HL-60/S4 (cell line): ENCODE measurements around the gene FGFR3.

ENCODE experiments used
- in situ Hi-C: fragments of 300-500 bp; cut with MboI; formaldehyde crosslinking; loops from 2 replicates; pipeline ENCODE4 v1.14.3; 2022; ENCODE audit warnings: low sequenced_read_pairs

Gene FGFR3

GRCh38 chr4:1801286-1801958 lies 8.3 kb downstream of the FGFR3 start:
- in situ Hi-C loops = no loop called here

GRCh38 chr4:1802151-1802715 lies 9.1 kb downstream of the FGFR3 start:
- in situ Hi-C loops = no loop called here

DNA sequence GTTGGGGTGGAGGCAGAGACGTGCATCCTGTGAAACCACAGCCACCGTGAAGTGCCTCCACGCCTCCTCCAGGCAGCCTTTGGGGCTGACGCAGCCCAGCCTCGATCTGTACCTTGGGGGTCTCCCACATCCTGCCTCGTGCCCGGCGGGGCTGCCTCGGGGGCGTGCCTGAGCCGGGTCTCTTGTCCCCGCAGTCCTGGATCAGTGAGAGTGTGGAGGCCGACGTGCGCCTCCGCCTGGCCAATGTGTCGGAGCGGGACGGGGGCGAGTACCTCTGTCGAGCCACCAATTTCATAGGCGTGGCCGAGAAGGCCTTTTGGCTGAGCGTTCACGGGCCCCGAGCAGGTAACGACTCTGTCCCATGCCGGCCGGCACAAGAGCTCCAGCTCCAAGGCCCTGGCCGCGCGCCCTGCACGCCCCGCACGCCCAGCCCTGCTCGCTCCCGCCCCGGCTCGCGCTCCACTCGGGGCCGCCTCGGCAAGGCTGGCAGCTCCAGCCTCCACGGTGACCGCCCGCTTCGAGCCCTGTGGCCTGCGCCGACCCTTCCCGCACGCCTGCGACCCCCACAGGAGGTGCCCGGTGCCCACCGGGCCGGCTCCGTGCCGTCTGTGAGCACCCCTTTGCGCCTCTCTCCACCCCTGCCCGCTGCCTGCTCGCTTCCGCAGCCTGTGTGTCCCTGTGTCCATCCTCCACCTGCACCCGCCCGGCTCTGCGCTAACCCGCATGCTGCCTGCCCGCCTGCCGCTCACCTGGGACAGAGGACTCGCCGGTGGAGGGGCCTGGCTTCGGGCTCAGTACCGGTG lies 9.8 kb downstream of the FGFR3 start:
- in situ Hi-C loops = no loop called here

DNA sequence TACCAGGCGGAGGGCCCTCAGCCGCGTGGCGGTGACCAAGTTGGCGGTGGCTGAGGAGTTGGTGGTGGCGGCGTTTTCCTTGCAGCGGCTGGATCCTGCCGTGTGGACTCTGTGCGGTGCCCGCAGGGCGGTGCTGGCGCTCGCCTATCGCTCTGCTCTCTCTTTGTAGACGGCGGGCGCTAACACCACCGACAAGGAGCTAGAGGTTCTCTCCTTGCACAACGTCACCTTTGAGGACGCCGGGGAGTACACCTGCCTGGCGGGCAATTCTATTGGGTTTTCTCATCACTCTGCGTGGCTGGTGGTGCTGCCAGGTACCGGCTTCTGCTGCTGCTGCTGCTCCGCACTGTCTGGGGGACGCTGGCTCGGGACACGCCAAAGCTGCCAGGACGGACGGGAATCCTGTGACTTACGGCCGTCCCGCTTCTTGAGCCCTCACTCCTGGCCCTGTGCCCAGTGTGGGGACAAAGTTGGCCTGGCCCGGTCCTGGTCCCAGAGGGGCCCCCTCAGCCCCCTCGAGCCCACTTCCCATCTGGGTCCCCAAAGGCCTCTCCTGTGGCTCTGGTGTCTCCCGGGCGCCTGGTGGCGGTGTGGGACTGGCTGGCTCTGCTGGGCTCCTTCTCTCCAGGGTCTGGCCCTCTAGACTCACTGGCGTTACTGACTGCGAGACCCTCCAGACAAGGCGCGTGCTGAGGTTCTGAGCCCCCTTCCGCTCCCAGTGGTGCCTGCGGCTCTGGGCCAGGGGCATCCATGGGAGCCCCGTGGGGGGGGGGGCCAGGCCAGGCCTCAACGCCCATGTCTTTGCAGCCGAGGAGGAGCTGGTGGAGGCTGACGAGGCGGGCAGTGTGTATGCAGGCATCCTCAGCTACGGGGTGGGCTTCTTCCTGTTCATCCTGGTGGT lies 10.7 kb downstream of the FGFR3 start:
- in situ Hi-C loops = no loop called here

DNA sequence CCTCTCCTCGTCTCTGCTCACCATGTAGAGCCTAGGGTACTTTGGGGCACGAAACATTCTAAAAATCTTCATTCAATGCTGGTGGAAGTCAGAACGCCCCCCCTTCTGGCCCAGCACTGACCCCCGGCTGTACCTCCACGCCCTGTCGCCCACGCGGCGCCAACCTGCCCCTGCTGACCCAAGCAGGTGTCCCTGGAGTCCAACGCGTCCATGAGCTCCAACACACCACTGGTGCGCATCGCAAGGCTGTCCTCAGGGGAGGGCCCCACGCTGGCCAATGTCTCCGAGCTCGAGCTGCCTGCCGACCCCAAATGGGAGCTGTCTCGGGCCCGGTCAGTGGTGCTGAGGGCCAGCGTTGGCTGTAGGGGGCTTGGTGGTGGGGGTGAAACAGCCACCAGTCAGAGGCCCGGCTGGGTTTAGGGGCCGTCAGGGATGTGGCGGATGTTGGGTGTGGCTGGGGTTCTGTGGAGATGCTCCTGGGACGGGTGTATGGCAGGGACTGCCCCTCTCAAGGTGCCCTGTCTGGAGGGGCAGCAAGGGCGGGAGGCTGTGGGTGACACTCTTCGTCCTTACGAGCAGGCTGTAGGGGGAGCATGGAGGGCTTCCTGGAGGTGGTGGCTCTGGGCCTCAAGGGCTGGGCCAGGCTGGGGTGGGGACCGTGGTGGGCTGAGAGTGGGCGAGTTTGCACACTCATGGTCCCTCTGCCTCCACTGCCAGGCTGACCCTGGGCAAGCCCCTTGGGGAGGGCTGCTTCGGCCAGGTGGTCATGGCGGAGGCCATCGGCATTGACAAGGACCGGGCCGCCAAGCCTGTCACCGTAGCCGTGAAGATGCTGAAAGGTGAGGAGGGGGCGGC lies 11.8 kb downstream of the FGFR3 start:
- in situ Hi-C loops = no loop called here

DNA sequence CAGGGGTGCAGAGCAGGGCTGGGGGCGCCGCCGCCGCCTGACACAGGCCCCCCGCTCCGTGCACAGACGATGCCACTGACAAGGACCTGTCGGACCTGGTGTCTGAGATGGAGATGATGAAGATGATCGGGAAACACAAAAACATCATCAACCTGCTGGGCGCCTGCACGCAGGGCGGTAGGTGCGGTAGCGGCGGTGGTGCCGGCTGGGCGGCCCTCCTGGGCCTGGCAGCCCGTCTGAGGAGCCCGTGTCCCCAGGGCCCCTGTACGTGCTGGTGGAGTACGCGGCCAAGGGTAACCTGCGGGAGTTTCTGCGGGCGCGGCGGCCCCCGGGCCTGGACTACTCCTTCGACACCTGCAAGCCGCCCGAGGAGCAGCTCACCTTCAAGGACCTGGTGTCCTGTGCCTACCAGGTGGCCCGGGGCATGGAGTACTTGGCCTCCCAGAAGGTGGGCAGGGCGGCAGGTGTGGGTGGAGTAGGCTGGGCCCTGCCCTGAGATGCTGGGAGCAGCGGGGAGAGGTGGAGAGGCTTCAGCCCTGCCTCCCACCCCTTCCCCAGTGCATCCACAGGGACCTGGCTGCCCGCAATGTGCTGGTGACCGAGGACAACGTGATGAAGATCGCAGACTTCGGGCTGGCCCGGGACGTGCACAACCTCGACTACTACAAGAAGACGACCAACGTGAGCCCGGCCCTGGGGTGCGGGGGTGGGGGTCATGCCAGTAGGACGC lies 12.6 kb downstream of the FGFR3 start:
- in situ Hi-C loops = no loop called here

DNA sequence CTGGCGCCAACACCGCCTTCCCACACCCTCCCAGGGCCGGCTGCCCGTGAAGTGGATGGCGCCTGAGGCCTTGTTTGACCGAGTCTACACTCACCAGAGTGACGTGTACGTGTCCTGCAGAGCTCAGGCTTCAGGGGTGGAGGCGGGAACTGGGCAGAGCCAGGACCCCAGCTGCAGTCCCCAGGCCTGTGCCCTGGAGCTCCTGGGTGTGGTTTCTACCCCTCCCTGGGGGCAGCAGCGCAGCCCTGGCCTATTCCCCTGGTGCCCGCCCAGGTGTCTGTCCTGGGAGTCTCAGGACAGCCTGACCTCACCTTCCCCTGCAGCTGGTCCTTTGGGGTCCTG lies 13.1 kb downstream of the FGFR3 start:
- in situ Hi-C loops = no loop called here

DNA sequence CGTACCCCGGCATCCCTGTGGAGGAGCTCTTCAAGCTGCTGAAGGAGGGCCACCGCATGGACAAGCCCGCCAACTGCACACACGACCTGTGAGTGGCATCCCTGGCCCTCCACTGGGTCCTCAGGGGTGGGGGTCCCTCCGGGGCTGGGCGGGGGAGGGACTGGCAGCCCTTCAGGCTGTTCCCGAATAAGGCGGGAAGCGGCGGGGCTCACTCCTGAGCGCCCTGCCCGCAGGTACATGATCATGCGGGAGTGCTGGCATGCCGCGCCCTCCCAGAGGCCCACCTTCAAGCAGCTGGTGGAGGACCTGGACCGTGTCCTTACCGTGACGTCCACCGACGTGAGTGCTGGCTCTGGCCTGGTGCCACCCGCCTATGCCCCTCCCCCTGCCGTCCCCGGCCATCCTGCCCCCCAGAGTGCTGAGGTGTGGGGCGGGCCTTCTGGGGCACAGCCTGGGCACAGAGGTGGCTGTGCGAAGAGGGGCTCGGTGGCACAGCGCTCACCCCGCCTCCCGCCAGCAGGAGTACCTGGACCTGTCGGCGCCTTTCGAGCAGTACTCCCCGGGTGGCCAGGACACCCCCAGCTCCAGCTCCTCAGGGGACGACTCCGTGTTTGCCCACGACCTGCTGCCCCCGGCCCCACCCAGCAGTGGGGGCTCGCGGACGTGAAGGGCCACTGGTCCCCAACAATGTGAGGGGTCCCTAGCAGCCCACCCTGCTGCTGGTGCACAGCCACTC lies 13.7 kb downstream of the FGFR3 start:
- in situ Hi-C loops = no loop called here

- in situ Hi-C loops = no loop called here
Observed at GRCh38 chr4:1807332-1807777, 14.3 kb downstream of the FGFR3 start.

GRCh38 chr4:1808396-1808795 lies 15.3 kb downstream of the FGFR3 start:
- in situ Hi-C loops = no loop called here

DNA sequence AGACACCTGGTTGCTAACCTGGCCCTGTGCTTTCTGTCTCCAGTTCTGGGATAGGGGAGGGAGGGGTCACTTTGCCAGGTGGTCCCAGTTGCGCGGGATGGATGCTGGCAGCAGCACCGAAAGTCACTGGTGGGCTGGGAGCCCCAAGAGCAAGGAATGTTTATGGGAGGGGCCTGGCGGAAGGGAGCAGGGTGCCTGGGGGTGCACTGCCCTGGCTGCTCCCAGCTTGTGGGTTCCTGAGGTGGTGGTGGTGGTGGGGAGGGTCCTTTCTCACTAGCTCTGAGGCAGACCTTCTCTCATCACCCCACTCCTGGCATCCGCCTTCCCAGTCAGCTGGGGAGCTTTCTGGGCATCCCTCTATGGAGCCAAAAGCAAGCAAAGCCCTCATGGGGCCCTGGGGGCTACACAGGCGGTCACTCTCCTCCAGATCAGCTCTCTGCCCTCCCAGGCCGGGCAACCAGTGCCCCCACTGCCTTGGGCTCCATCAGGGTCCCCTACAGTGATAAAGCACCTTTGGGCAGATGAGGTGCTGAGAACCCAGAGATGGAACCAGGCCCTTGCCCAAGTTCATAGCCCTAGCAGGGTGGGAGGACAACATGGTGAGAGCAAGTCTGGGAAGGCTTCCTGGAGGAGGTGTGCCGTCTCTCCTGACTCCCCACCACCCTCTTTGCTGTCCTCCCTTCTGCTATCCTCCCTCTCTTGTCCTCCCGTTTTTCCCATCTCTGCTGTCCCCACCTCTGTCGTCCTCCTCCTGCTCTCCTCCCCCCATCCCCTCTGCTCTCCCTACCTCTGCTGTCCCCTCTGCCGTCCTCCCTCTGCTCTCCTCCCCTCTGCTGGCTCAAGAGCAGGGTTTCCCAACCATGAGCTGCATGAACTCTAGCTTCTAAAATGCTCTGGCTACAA lies 16.0 kb downstream of the FGFR3 start:
- in situ Hi-C loops = no loop called here

DNA sequence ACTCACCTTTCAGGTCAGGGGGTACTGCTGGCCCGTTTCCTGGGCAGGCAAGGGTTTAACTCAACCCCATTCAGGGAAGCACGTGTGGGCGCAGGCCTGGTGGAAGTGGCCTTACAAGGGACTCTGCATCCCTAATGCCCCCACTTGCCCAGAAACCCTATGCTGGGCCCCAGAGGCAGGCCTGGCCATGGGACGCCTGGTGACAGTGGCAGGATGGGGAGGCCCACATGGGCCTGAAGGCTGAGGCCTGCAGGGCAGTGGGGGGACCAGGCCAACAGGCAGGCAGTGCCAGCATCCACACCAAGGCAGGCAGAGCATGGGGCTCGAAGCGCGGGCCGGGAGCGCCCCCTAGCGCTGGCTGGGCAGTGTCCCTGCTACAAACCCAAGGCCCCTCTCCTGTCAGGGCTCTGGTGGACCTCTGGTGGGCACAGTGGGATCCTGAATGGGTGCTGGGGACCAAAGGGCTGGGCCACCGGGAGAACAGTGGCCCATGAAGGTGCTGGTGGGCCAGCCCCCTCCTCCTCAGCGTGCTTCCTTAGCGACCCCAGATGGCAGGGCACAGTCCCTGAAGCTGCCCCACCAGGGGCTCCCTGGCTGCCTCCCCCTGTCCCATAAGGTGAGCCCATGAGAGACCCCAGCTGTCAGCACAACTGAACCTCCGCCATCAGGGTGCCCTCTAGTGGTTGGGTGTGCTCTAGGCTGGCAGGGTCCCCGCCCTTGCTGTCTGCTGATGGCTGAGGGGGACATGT lies 16.8 kb downstream of the FGFR3 start:
- in situ Hi-C loops = loop anchor here (10.0 kb wide), 1 partner anchor 65 kb away; no protein-coding TSS in a partner anchor

DNA sequence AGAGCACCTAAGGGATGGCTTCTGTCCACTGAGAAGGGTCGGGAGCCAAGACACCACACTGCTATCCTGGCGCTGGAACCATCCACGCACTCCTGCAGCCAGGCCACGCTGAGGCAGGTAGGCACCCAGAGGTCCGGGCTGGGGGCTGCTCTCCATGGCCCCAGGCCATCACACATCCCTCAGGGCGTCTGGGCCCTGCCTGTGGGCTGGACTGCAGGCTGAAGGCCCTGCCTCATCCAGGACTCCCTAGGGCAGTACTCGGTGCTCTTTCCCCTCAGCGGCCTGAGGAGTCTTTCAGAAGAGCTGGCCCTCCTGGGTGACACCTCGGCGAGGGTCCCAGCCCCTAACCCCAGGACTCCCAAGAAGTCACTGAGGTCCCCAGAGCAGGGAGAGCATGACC lies 17.7 kb downstream of the FGFR3 start:
- in situ Hi-C loops = loop anchor here (10.0 kb wide), 1 partner anchor 66 kb away; no protein-coding TSS in a partner anchor

GRCh38 chr4:1812720-1813119 lies 19.6 kb downstream of the FGFR3 start:
- in situ Hi-C loops = loop anchor here (10.0 kb wide), 1 partner anchor 68 kb away; no protein-coding TSS in a partner anchor

- in situ Hi-C loops = loop anchor here (10.0 kb wide), 1 partner anchor 68 kb away; no protein-coding TSS in a partner anchor
Observed at GRCh38 chr4:1813231-1813630, 20.1 kb downstream of the FGFR3 start.

DNA sequence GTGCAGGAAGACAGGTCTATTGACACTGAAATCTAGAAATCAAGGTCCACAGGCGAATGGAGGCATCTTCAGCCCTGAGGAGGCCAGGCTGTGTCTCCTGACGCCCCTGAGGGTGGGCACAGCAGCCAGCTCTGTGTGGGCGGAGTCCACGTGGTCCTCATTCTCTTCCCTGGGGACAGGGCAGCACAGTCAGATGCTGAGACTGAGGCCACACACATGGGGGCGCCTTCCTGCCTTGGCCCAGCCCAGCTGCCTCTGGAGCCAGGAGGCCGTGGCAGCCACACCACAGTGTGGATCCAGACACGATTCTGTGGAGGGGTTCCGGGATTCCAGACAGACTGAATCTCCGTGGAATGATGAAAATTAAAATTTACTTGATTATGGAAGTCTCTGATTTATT lies 20.8 kb downstream of the FGFR3 start:
- in situ Hi-C loops = loop anchor here (10.0 kb wide), 1 partner anchor 69 kb away; no protein-coding TSS in a partner anchor

GRCh38 chr4:1814453-1814852 lies 21.4 kb downstream of the FGFR3 start:
- in situ Hi-C loops = loop anchor here (10.0 kb wide), 1 partner anchor 70 kb away; no protein-coding TSS in a partner anchor
